Epidermal melanocyte (primary cell): ENCODE results near the gene LRIG3.
"Not testable (repeated sequence)": the region's sequence is repeated elsewhere in the genome, so short reads cannot be mapped to it uniquely, and the experiment has no call there.

Experiments
- DNase-seq: peaks from one replicate; pipeline ENCODE4 v3.0.0; 2011; ENCODE audit warnings: low spot score; ENCODE audit not compliant: insufficient read length

LRIG3 gene, protein sequence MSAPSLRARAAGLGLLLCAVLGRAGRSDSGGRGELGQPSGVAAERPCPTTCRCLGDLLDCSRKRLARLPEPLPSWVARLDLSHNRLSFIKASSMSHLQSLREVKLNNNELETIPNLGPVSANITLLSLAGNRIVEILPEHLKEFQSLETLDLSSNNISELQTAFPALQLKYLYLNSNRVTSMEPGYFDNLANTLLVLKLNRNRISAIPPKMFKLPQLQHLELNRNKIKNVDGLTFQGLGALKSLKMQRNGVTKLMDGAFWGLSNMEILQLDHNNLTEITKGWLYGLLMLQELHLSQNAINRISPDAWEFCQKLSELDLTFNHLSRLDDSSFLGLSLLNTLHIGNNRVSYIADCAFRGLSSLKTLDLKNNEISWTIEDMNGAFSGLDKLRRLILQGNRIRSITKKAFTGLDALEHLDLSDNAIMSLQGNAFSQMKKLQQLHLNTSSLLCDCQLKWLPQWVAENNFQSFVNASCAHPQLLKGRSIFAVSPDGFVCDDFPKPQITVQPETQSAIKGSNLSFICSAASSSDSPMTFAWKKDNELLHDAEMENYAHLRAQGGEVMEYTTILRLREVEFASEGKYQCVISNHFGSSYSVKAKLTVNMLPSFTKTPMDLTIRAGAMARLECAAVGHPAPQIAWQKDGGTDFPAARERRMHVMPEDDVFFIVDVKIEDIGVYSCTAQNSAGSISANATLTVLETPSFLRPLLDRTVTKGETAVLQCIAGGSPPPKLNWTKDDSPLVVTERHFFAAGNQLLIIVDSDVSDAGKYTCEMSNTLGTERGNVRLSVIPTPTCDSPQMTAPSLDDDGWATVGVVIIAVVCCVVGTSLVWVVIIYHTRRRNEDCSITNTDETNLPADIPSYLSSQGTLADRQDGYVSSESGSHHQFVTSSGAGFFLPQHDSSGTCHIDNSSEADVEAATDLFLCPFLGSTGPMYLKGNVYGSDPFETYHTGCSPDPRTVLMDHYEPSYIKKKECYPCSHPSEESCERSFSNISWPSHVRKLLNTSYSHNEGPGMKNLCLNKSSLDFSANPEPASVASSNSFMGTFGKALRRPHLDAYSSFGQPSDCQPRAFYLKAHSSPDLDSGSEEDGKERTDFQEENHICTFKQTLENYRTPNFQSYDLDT

DNA sequence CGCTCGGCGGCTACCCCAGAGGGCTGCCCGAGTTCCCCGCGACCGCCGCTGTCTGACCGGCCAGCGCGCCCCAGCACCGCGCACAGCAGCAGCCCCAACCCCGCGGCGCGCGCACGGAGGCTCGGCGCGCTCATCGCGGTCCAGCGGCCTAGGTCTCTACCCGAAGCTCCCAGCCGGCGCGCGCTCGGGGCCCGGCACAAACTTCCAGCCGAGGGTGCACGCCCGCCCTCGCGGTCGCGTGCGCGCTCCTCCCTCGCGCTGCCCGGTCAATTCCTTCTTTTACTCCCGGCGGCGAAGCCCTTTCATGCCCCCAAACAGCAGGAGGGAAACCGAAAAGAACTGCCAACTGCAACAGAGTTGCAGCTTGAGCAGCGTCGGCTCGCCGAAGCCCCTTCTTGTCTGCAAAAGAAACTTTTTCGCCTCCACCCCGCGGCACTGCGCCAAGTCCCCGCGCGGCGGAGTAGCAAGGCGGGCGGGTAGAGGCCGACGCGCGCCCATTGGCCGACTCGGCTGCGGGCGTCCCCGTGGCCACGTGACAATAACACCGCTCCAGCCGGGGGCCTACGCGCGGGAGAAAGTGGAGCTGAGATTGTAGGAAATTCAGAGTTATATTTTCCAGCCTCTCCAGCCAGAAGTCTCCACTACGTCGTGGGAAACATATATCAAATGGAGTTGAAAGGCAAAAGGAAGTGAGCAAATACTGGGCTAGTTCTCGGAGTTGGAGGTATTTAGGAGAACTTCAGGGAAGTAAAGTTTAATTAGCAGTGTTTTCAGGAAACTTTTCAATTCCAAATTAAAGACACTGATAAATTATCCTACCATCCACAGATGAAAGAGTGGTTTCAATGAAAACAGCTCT lies at the start of gene LRIG3:
LRIG3 (minus strand) TSS at position 403 of the 859 bp plus-strand sequence; CDS start at position 134, 269 bp downstream.
- DNase-seq = peak; percentile 81

DNA sequence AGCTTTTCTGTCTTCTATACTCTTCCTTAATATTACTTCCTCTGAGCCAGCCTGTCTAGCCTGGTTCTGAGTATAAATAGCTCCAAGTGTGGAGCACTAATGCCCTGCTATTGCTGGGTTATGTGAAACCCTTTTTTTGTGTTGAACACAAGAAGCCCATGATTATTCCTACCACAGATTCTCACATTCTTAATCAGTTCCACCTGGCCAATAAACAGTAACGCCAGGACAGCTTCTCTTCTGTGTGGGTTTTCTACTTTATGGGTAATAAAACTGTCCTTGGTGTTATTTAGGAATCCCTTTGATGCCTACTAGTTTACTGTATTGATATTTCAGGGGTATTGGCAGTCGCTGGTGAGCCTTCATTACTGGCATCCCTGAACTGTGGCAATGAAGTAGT lies 48.9 kb upstream of the LRIG3 start:
- DNase-seq = no peak

GRCh38 chr12:58967561-58967960 lies 47.3 kb upstream of the LRIG3 start:
- no peak for DNase-seq

- no peak for DNase-seq
Measured at GRCh38 chr12:58966939-58967338, 46.6 kb upstream of the LRIG3 start.

DNA sequence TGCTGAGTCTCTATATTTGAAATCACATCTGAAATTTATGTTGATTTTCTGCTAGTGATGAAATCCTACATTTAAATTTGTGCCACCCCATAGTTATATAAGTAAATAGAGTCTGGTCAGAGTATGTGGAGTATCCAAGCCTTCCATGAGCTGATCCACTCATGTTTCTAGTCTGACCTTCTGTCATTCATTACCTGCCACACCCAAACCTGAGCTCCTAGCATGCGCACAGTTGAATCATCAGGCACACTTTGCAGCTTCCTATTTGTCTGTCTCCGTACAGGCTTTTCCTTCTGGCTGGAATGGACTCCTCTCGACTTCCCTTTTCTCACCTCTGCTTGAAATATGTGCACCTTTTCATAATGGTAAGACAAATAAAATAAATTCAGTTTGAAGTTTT lies 45.3 kb upstream of the LRIG3 start:
- DNase-seq = no peak

GRCh38 chr12:58963844-58964243 lies 43.5 kb upstream of the LRIG3 start:
- no peak for DNase-seq

- no peak for DNase-seq
Measured at GRCh38 chr12:58961906-58962305, 41.6 kb upstream of the LRIG3 start.

- no peak for DNase-seq
Measured at GRCh38 chr12:58961166-58961565, 40.9 kb upstream of the LRIG3 start.

DNA sequence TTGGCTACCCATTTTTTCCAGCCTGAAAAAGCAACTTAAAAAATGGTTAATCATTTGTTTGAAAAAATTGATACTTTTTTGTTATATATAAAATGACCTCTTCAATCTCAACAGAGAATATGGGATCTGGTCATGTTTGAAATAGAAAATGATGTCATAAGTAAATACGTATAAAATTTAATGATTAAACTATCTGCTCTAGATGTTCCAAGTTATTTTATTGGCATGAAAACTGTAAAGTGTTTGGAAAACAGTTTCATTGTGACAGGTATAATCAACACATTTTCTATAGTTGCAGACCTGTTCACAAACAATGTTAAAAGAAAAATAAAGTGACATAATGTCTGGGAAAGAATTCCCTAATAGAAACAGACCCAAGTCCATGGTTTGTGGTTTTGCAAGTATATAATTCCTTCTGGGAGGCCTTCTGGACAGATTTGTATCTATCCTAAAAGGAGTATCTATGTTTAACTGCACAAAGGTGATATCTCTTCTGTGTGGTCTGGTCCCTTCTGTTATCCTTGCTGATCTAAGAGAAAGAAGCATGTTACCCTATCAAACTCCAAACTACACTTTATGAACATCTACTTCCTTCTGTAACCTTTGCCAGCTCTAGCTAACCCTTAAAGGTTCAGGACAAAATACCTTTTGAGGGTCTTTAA lies 39.5 kb upstream of the LRIG3 start:
- DNase-seq = no peak

DNA sequence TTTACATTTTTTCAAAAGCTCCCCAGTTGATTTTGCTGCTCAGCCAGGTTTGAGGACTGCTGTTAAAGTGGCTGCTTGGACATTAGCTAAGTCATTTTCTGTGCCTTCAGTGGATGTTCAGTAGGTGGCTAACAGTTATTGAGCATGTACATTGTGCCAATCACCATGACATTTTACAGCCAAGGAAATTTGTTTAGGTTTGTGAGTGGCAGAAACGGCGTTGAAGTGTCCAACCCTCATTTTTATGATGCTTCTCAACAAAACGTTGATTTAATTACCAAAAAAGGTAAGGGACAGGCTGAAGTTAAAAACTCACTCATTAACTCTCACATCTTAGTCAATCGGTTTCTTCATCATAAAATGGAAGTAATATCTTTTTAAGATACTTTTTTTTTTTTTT lies 37.0 kb upstream of the LRIG3 start:
- no peak for DNase-seq

GRCh38 chr12:58955849-58956248 lies 35.5 kb upstream of the LRIG3 start:
- DNase-seq = no peak

DNA sequence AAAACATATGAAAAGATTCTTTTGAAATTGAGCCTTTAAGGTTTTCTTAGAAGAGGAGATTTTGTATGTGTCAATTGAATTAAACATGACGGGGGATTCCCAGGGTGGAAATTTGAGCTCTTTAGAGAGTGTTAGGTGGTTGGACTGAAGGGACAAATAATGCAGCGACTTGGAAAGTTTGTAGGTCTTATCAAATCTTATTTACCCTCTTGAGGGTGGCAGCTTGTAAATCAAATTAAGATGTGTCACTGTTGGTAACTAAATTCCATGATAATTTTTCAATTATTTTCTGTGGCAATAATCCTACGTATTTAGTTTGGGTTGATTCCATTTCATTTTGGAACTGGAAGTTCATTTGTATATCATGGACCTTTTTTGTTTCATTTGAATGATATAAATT lies 33.7 kb upstream of the LRIG3 start:
- DNase-seq = no peak

DNA sequence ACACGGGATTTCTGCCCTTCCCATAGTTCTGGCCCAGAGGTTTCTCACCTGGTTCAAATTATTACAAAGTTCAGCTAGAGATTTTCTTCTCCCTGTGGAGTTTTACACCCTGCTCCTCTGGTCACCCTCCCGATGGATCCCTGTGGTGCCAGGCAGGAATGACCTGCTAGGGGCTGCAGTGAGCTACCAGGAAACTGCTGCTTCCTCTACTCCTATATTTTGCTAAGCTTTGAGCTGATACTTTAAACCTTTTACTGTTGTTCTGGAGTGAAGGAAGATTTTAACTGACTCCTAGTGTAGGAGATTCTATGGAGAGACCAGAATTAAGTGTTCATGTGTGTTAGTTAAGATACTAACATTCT lies 30.4 kb upstream of the LRIG3 start:
- no peak for DNase-seq

DNA sequence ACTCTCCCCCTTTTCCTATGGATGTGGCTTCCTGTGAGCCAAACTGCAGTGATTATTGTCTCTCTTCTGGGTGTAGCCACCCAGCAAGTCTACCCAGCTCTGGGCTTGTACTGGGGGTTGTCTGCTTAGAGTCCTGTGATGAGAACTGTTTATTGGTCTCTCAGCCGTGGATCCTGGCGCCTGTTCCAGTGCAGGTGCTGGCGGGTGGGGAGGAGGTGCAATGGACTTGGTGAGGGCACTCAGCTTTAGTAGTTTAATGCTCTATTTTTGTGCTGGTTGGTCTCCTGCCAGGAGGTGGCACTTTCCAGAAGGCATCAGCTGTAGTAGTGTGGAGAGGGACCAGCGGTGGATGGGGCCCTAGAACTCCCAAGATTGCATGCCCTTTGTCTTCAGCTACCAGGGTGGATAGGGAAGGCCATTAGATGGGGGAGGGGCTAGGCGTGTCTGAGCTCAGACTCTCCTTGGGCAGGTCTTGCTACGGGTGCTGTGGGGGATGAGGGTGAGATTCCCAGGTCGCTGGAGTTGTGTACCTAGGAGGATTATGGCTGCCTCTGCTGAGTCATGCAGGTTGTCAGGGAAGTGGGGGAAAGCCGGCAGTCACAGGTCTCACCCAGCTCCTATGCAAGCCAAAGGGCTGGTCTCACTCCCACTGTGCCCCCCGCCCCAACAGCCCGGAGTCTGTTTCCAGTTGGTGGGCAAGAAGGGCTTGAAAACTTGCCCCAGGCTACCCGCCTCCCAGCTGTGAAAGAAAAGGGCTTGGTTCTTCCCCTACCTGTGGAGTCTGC lies 29.8 kb upstream of the LRIG3 start:
- not testable (repeated sequence) for DNase-seq

- no peak for DNase-seq
Measured at GRCh38 chr12:58943079-58943478, 22.8 kb upstream of the LRIG3 start.

- DNase-seq = no peak
Measured at GRCh38 chr12:58942345-58942744, 22.0 kb upstream of the LRIG3 start.

DNA sequence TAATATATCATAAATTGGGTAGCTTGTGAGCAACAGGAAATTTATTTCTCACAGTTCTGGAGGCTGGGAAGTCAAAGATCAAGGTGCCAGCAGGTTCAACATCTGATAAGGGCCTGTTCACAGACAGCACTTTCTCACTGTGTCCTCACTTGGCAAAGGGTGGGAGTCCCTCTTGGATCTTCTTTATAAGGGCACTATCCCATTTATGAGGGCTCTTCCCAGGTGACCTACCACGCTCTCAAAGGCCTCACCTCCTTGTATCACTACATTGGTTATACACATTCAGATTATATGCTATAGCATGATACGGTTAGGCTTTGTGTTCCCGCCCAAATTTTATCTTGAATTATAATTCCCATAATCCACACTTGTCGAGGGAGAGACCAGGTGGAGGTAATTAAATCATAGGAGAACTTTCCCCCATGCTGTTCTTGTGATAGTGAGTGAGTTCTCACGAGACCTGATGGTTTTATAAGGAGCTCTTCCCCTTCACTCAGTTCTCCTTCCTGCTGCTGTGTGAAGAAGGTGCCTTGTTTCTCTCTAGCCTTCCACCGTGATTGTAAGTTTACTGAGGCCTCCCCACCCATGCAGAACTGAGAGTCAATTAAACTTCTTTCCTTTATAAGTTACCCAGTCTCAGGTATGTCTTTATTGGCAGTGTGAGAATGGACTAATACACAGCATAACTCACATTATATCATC lies 19.2 kb upstream of the LRIG3 start:
- no peak for DNase-seq

GRCh38 chr12:58938440-58938839 lies 18.1 kb upstream of the LRIG3 start:
- no peak for DNase-seq

- DNase-seq = no peak
Measured at GRCh38 chr12:58934528-58934927, 14.2 kb upstream of the LRIG3 start.
